ENCODE data around the gene FGGY.
"Not testable (repeated sequence)": the region's sequence is repeated elsewhere in the genome, so short reads cannot be mapped to it uniquely, and the experiment has no call there.

Gene FGGY

DNA sequence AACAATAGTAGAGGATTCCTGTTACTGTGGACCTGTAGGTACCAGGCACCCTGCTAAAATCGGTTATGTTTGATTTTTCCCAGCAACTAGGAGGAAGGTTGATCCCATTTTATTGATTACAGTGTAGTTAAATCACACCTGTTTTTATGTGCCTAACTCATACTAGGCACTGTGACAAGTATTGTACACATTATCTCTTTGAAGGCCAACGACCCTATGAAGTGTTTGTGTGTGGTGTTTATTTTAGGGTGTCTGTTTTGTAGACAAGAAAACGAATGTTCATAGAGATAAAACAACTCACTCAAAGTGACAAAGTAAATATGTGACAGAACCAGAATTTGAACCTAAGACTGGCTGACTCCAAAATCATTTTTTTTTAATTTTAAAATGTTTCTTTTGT, 49.5 kb downstream of the FGGY start:
- Mint-ChIP-seq H3K27me3 (no peaks in the 10 kb centered on the region), H3K9me3 (no peaks in the 10 kb centered on the region), H3K4me1 (no peaks in the 10 kb centered on the region), H3K36me3 (no peaks in the 10 kb centered on the region), H3K27ac (no peak overlapping the region), H3K4me3 (no peak overlapping the region)

DNA sequence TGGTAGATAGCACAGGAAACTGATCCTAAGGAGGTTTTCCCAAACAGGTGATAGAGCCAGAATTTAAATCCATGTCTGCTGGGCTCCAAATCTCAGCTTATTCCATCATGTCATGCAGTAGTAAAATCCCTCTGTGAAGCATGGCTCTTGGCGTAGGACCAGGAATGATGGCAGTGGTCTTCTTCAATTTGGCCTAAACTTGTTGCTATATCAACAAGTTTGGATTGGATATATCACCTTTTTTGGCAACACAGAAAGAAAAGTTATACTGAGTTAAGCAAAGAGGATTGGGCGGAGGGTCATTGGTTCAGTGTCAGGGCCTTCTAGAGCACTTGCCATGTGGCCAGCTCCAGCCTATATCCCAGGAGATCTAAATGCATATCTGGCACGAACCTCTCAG, 52.2 kb downstream of the FGGY start:
- Mint-ChIP-seq H3K36me3 (no peaks in the 10 kb centered on the region), H3K4me1 (no peaks in the 10 kb centered on the region), H3K9me3 (no peaks in the 10 kb centered on the region), H3K4me3 (no peak overlapping the region), H3K27me3 (no peaks in the 10 kb centered on the region), H3K27ac (no peak overlapping the region)

DNA sequence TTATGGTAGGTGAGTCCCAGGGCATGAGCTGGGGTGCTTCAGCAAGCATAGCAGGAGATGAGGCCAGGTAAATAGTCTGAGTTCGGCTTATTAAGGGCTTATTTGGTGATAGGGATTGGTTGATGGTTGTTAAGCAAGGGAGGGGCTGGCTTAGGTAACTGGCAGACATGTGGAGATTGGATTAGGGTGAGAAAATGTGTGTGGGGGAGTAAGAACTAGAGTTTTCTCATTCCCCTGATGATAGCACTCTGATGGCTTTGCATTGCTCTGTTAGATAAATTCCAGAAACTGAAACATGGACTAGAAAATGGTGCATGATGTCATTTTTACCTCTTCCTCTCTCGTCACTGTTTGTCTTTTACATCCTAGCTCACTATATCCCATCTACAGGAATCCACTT, 53.6 kb downstream of the FGGY start:
- H3K27me3 Mint-ChIP-seq, result no peaks in the 10 kb centered on the region
- no peak overlapping the region for H3K4me3 Mint-ChIP-seq
- H3K36me3 Mint-ChIP-seq, result no peaks in the 10 kb centered on the region
- no peaks in the 10 kb centered on the region for H3K9me3 Mint-ChIP-seq
- no peaks in the 10 kb centered on the region for H3K4me1 Mint-ChIP-seq
- H3K27ac Mint-ChIP-seq, result no peak overlapping the region

DNA sequence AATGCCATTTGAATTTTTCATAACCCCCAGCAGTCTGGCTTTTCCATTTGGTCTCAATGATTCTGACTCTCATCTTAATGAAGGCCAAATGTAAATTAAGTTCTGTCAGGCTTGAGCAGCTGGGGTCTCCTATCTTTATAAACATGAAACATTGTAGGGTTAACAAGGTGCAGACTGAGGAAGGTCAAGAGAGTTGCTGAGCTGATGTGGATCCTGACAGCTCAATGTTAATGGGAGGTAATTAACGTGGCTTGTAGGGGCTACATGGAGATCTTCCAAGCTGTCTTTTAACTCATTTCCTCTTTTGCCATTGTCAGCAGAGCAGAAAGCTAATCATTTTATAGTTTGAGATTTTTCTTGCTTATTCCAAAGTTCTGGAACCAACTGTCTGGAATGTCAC, 55.2 kb downstream of the FGGY start:
- no peak overlapping the region for H3K4me3 Mint-ChIP-seq
- no peak overlapping the region for H3K27ac Mint-ChIP-seq
- H3K27me3 Mint-ChIP-seq, result no peaks in the 10 kb centered on the region
- H3K4me1 Mint-ChIP-seq, result no peaks in the 10 kb centered on the region
- H3K36me3 Mint-ChIP-seq, result no peaks in the 10 kb centered on the region
- H3K9me3 Mint-ChIP-seq, result no peaks in the 10 kb centered on the region

DNA sequence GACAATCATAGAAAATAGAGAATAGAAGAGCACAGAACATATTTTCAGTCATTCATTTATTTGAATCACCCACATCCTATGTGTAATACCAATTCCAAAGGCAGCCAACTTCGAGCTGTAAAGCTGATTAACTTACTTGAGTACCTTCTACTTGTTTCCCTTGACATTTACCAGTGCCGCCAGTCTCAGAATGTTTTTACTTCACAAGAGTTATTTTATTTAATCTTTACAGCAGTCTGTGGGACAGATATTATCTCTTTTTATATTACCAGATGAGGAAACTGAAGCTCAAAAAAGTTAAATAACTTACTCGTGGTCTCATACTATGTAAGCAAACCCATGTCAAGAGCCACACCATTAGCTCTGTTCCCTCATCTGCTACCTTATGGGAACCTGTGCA, 56.6 kb downstream of the FGGY start:
- Mint-ChIP-seq H3K27ac (no peak overlapping the region), H3K9me3 (no peaks in the 10 kb centered on the region), H3K4me3 (no peak overlapping the region), H3K27me3 (no peaks in the 10 kb centered on the region), H3K4me1 (no peaks in the 10 kb centered on the region), H3K36me3 (peaks cover 2% of the 10 kb centered on the region)

DNA sequence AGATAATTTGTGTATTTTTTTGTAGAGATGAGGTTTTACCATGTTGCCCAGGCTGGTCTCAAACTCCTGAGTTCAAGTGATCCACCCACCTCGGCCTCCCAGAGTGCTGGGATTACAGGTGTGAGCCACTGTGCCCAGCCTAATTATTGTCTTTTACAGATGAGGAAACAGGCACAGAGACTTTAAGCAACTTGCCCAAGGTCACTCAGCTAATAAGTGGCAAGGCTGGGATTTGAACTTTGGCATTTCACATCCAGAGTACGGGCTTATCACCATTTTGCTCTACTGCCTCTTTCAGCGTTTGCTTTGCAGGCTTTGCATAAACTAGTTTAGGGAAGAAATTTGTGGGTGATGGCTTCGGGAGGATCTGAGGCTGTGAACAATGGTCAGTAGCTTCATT, 57.3 kb downstream of the FGGY start:
- H3K27me3 Mint-ChIP-seq, H3K27ac Mint-ChIP-seq, H3K9me3 Mint-ChIP-seq, H3K36me3 Mint-ChIP-seq, H3K4me3 Mint-ChIP-seq, H3K4me1 Mint-ChIP-seq: not testable (repeated sequence)

DNA sequence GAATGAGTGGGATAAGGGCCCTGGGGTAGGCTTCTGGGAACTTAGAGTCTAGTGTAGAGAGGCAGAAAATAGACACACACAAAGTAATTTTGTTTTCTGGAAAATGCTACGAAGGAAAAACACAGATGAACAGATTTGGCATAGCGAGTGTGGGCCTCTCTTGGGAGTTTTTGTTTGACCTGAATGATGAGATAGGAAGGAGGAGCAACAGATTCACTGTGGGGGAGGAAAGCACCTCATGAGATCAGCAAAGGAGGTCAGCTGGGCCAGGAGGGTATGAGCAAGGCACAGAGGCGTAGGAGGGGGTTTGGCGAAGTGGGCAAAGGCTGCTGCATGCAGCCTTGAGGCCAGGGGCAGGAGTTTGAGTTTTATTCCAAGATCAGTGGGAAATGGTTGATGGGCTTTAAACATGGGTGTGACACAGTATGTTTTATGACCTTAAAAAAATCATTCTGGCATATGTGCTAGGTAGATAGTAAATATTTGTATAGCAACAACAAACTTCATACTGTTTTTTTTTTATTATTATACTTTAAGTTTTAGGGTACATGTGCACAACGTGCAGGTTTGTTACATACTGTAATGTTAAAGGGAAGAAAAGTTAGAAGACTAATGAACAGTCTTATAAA, 57.9 kb downstream of the FGGY start:
- Mint-ChIP-seq H3K4me3 (no peak overlapping the region), H3K27ac (no peak overlapping the region), H3K9me3 (no peaks in the 10 kb centered on the region), H3K27me3 (no peaks in the 10 kb centered on the region), H3K4me1 (no peaks in the 10 kb centered on the region), H3K36me3 (peaks cover 2% of the 10 kb centered on the region)

DNA sequence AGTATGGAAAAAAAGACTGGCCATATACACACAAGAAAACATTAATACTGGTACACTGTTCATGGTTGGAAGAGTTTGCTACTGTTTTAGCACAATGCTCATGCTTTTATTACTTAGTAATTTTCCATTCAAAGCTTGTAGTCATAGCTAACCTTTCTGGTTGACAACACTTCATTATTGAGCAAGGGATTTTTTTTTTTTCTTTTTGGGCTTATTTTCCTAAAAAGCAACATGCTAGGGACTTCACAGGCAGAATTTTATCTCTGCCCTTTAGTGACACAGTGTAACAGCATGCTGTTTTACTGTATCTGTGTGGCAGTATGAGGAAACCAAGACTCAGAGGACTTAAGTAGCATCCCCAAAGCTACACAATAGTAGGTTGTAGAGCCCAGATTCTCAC, 58.5 kb downstream of the FGGY start:
- H3K4me3 Mint-ChIP-seq, result no peak overlapping the region
- H3K9me3 Mint-ChIP-seq, result no peaks in the 10 kb centered on the region
- no peaks in the 10 kb centered on the region for H3K27me3 Mint-ChIP-seq
- H3K4me1 Mint-ChIP-seq, result no peaks in the 10 kb centered on the region
- H3K27ac Mint-ChIP-seq, result no peak overlapping the region
- peaks cover 2% of the 10 kb centered on the region for H3K36me3 Mint-ChIP-seq

DNA sequence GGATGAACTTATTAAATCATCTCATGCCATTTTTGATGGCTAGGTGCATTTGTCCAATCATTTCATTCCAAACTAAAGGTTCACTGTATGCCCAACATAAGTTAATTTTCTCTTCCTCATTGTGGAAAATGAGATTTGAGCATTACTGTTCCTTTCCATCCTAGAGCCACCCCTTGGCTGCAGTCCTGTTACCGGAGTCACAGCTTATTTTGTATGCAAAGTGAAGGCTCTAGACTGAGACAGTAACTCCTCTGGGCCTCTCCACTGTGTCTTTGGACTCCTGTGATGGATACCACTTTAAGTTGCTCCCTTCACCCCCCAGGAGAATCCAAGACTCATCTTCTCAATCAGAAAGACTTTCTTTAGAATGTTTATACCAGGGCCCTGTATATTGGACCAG, 59.7 kb downstream of the FGGY start:
- Mint-ChIP-seq H3K9me3 (no peaks in the 10 kb centered on the region), H3K36me3 (peaks cover 2% of the 10 kb centered on the region), H3K27me3 (no peaks in the 10 kb centered on the region), H3K27ac (no peak overlapping the region), H3K4me1 (no peaks in the 10 kb centered on the region), H3K4me3 (no peak overlapping the region)

DNA sequence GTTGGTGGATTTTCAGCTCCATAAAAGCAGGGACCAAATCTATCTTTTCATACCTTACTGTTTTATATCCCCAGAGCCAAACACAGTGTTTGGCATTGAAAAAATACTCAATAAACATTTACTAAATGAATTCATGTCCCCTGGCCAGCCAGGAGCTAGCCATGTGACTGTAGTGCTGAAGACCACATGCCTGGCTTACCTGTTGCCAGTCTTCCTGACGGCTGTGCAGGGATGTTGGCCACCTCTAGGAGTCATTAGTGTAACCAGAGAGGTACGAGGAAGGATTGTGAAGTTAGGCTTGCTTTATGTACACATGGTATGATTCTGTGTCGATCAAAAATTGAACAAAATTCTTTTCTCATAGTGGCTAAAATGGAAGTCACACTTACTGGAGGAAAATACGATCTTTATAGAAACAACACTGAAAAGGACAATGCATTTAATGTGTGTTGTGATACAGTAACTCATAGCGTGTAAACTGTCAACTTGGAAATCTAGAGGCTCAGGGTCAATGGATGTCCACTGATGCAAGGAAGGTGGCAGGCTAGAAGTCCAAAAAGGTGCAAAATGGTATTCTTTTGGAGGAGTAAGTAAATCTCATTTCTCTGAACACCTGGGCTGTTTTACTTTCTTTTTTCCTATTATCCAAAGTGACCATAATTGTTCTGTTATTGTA, 60.9 kb downstream of the FGGY start:
- Mint-ChIP-seq H3K4me3 (no peak overlapping the region), H3K4me1 (no peaks in the 10 kb centered on the region), H3K27ac (no peak overlapping the region), H3K36me3 (peaks cover 5% of the 10 kb centered on the region), H3K27me3 (no peaks in the 10 kb centered on the region), H3K9me3 (no peaks in the 10 kb centered on the region)

DNA sequence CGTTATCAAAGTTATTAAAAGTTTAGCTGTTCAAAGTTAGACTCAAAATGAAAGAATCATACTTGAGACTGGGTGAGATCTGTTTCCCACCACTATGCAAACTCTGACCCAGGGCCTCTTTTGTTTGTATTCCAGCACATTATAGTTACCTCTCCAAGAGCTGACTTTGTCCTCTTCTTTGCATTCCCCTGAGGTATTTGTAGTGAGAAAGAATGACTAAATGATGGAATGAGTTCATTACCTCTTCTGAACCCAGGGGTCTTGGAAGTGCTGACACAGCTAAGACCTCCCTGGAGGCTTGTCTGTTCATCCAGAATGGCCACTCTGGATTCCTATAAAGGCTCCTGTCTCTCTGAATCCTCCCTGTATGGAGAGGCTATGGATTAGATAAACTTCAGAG, 62.4 kb downstream of the FGGY start:
- Mint-ChIP-seq H3K4me3 (no peak overlapping the region), H3K36me3 (peaks cover 5% of the 10 kb centered on the region), H3K4me1 (no peaks in the 10 kb centered on the region), H3K9me3 (no peaks in the 10 kb centered on the region), H3K27me3 (no peaks in the 10 kb centered on the region), H3K27ac (no peak overlapping the region)

DNA sequence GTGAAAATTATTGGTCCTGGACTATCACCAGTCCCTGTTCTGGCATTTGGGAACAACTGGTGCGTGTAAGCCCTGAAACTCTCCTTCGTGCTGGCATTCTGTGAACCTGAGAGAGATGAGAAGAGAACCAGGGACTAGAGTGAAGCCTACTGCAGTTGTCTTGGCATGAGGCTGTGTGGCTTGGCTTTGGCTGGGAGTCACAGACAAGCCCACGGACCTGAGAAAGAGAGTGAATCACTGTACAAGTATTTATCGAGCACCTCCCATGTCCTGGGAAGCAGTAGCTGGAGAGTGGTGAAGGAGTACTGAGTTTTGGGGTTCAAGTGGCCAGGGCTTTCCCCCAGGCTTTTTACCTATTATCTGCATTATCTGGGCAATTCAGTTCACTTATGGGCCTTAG, 63.3 kb downstream of the FGGY start:
- Mint-ChIP-seq H3K4me1 (no peaks in the 10 kb centered on the region), H3K27ac (no peak overlapping the region), H3K4me3 (no peak overlapping the region), H3K27me3 (no peaks in the 10 kb centered on the region), H3K9me3 (no peaks in the 10 kb centered on the region), H3K36me3 (peaks cover 12% of the 10 kb centered on the region)

DNA sequence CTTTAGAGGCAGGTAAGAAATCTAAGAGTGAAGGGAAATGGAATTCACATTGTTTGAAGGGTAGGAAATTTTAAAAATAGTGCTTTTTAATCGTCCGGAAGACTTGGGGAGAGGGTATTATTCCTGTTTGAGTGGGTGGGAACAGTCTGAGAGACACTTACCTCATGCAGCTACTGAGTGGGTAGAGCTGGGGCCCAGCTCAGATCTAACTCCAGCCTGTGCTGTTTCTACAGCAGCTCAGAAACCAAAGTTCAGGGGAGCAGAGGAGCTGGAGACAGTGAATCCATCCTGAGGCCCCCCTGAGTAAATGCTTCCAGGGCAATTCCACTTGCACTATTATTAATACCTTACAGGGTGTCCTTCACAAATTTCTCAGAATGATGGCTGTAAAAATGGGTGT, 63.8 kb downstream of the FGGY start:
- H3K4me3 Mint-ChIP-seq, result no peak overlapping the region
- H3K36me3 Mint-ChIP-seq, result peaks cover 12% of the 10 kb centered on the region
- no peaks in the 10 kb centered on the region for H3K9me3 Mint-ChIP-seq
- H3K27me3 Mint-ChIP-seq, result no peaks in the 10 kb centered on the region
- no peaks in the 10 kb centered on the region for H3K4me1 Mint-ChIP-seq
- no peak overlapping the region for H3K27ac Mint-ChIP-seq

DNA sequence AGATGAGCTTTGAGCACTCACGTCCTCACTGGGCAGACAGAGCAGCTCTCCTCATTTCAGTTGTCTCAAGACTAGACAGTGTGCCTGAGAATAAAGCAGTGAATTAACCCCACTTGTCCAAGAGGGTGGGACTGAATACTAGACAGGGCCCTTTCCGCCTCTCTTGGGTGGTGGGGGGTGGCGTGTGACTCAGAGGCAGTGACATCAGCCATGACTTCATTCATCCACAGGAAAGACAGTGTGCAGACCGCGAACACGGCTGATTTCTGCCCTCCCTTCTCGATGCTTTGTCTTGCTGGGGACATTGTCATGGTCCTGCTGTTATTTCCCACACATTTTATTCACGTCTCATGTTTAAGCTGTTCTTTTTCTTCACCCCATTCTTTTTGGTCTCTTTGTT, 64.9 kb downstream of the FGGY start:
- H3K4me3 Mint-ChIP-seq, result no peak overlapping the region
- no peaks in the 10 kb centered on the region for H3K27me3 Mint-ChIP-seq
- H3K4me1 Mint-ChIP-seq, result no peaks in the 10 kb centered on the region
- no peak overlapping the region for H3K27ac Mint-ChIP-seq
- H3K9me3 Mint-ChIP-seq, result no peaks in the 10 kb centered on the region
- peaks cover 17% of the 10 kb centered on the region for H3K36me3 Mint-ChIP-seq

DNA sequence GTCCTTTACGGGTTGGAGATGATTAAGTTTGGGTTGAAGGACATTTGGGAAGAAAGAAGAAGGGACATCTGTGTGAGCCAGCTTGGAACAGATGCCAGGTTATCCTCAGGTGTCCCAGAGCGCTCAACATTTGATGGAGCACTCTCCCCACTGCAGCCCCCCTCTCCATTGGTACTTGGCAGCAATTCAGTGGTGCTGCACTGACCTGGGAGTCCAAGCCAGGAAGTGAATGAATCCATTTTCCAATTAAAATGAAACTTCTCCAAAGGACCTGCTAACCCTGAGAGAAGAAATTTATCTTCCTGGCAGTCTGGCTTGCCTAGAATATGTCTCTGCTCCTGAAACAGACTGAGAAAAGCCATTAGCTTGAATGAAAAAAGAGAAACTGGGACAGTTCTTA, 67.1 kb downstream of the FGGY start:
- no peaks in the 10 kb centered on the region for H3K9me3 Mint-ChIP-seq
- no peak overlapping the region for H3K4me3 Mint-ChIP-seq
- no peaks in the 10 kb centered on the region for H3K4me1 Mint-ChIP-seq
- no peaks in the 10 kb centered on the region for H3K27me3 Mint-ChIP-seq
- peaks cover 15% of the 10 kb centered on the region for H3K36me3 Mint-ChIP-seq
- H3K27ac Mint-ChIP-seq, result no peak overlapping the region

DNA sequence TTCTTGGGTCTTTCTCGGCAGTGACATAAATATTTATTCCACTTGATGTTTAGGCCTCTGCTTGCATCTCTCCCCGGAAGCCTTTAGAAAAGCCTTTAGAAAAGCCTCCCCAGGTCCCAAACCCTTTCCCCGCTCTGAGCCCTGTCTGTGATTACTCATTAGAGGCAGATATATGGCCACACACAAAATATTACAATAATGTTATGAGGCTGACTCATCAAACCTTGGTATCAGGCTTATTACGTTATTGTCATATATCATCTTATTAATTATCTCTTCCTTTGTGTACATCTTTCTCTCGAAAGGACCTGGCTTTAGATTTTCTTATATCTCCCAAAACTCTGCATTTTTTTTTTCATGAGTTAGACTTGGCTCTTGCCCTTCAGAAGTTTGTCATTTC, 69.5 kb downstream of the FGGY start:
- H3K4me1 Mint-ChIP-seq, result no peaks in the 10 kb centered on the region
- no peaks in the 10 kb centered on the region for H3K27me3 Mint-ChIP-seq

More for the DNA sequence above, 69.5 kb downstream of the FGGY start:
- Mint-ChIP-seq H3K4me3 (no peak overlapping the region), H3K9me3 (no peaks in the 10 kb centered on the region), H3K27ac (no peak overlapping the region), H3K36me3 (peaks cover 18% of the 10 kb centered on the region)

Measured in activated naive CD4-positive, alpha-beta T cell treated with anti-CD3 and anti-CD28 coated beads, Interleukin-2, amount 50 U/mL, for 24 hours (primary cell).